Muscle of arm (tissue), 14 donors: Measurements from ENCODE around the gene PIP5K1A. TPM values are rescaled to one million over a fixed set of nuclear protein-coding genes. Genes with fewer than 3 reads are reported as not detected.

Experiments used
- DNase-seq: peaks from one replicate; pipeline ENCODE4 v3.0.0-alpha.2; 2013
- long read RNA-seq, 11 donors: transcript quantifications; one replicate each; lab custom pipeline, GENCODE V29; 2026
- polyA plus RNA-seq, 12 donors: library from polyadenylated mRNA; unstranded; fragments of 120-200 nt; gene quantifications; one replicate each; pipeline ENCODE4 v1.2.1, GENCODE V29; 2013; ENCODE audit not compliant: insufficient read length in 12 of 12

Gene PIP5K1A, protein sequence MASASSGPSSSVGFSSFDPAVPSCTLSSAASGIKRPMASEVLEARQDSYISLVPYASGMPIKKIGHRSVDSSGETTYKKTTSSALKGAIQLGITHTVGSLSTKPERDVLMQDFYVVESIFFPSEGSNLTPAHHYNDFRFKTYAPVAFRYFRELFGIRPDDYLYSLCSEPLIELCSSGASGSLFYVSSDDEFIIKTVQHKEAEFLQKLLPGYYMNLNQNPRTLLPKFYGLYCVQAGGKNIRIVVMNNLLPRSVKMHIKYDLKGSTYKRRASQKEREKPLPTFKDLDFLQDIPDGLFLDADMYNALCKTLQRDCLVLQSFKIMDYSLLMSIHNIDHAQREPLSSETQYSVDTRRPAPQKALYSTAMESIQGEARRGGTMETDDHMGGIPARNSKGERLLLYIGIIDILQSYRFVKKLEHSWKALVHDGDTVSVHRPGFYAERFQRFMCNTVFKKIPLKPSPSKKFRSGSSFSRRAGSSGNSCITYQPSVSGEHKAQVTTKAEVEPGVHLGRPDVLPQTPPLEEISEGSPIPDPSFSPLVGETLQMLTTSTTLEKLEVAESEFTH
- polyA plus RNA-seq: 10 to 100 TPM in 11 of 12 donors, not detected in 1; 31.0 to 72.1 (median 45.1) TPM
- long read RNA-seq, donor 1, partial matches to known transcripts: 0 of 6 reads
- long read RNA-seq, donor 1, other reads (novel, unspliced or antisense): 0 of 6 reads
- long read RNA-seq, donor 2, partial matches to known transcripts: 0 of 8 reads
- long read RNA-seq, donor 2, other reads (novel, unspliced or antisense): 0 of 8 reads
- long read RNA-seq, donor 3, partial matches to known transcripts: 0 of 3 reads
- long read RNA-seq, donor 3, other reads (novel, unspliced or antisense): 0 of 3 reads
- long read RNA-seq, donor 4, partial matches to known transcripts: 6 of 9 reads
- long read RNA-seq, donor 4, other reads (novel, unspliced or antisense): 0 of 9 reads
- long read RNA-seq, donor 5, transcript PIP5K1A-201 (15 exons, 3,767 nt): major isoform, 5 of 9 reads
- long read RNA-seq, donor 5, partial matches to known transcripts: 0 of 9 reads
- long read RNA-seq, donor 5, other reads (novel, unspliced or antisense): 0 of 9 reads
- long read RNA-seq, donor 6, partial matches to known transcripts: 0 of 2 reads
- long read RNA-seq, donor 6, other reads (novel, unspliced or antisense): 0 of 2 reads
- long read RNA-seq, donor 7, partial matches to known transcripts: 0 of 4 reads
- long read RNA-seq, donor 7, other reads (novel, unspliced or antisense): 0 of 4 reads
- long read RNA-seq, donor 8, transcript PIP5K1A-201 (15 exons, 3,767 nt): major isoform, 5 of 6 reads
- long read RNA-seq, donor 8, partial matches to known transcripts: 0 of 6 reads
- long read RNA-seq, donor 8, other reads (novel, unspliced or antisense): 0 of 6 reads
- long read RNA-seq, donor 9, partial matches to known transcripts: 0 of 1 reads
- long read RNA-seq, donor 9, other reads (novel, unspliced or antisense): 0 of 1 reads
- long read RNA-seq, donor 10, partial matches to known transcripts: 0 of 5 reads
- long read RNA-seq, donor 10, other reads (novel, unspliced or antisense): 0 of 5 reads
- long read RNA-seq, donor 11, transcript PIP5K1A-201 (15 exons, 3,767 nt): major isoform, 8 of 11 reads
- long read RNA-seq, donor 11, partial matches to known transcripts: 0 of 11 reads
- long read RNA-seq, donor 11, other reads (novel, unspliced or antisense): 0 of 11 reads

DNA sequence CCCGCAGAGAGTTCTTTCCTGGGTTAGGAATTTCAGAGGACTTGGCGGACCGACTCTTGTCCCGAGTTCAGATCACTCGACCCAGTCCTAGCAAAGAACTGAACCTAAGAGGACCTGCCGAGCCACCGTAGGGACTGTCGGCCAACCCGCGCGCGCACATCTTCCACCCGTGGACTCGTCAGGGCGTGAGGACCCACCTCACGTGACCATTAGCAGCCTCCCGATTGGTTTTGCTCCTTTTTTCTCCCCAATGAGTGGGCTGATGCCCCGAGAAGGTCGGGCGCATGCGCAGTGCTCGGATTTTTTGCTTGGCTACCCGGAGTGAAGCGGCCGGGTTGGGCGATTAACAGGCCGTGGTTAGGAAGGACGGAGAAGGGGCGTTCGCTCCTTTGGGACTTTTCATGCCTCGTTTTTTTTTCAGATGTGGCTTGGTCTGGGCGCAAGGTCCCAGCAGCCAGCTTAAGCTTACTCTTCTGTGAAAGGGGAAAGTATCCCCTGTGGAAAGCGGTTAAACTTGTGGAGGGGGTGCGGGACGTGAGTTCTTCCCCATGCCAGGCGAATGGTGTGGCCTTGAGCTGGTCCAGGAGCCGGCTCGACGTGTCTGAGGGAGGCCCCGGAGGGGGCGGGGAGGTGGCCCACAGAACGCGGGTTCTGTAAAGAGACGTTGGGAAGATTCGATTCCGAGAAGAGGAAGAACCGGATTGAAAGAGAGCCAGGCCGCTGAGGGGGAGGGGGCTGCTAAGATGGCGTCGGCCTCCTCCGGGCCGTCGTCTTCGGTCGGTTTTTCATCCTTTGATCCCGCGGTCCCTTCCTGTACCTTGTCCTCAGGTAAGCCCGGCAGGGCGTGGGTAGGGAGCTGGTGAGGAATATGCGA, at the start of gene PIP5K1A:
Gene PIP5K1A (plus strand): TSS at position 299 of the 874 bp plus-strand sequence. CDS start 445 bp downstream, at position 744.
- peak; percentile 99 for DNase-seq

DNA sequence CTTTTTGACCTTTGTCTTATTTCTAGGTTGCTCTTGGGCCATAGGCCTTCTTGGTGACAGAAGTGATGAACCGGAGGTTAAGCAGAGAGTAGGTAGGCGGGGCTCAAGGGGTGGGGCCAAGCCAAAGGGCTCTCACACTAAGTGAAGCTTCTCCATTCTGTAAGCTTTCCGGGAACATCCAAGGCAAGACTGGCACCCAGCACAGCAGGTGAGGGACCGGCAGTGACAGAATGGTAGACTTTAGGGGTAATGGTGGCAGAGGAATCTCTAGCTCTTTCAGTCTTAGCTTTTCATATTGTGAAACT, 41.9 kb upstream of the PIP5K1A start, which contains the start of gene TNFAIP8L2:
Gene TNFAIP8L2 (plus strand): TSS at position 135 of the 305 bp plus-strand sequence. CDS start 2,049 bp downstream, outside the sequence.
- DNase-seq: no peak

- no peak for DNase-seq
These were observed 41.3 kb upstream of the PIP5K1A start for GRCh38 chr1:151157067-151157531.

DNA sequence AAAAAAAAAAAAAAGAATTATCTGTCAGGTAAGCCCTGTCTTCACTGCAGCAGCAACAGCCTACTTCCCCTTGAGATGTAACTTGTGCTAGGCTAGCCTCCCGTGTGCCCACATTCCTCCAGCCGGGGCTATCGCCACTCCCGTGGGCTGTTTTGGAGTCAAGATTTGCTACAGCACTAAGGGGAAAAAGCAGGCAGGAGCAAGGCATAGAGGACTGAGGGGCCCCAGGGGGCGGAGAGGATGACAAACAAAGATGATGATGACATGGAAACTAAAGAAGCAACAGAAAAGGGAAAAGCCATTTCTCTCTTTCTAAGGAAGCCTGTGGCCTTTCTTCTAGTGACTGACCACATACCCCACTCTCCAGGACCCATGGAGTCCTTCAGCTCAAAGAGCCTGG, 40.0 kb upstream of the PIP5K1A start:
- DNase-seq: no peak

GRCh38 chr1:151158751-151159251, 39.6 kb upstream of the PIP5K1A start:
- no peak for DNase-seq

GRCh38 chr1:151159373-151159772, 39.0 kb upstream of the PIP5K1A start:
- no peak for DNase-seq

DNA sequence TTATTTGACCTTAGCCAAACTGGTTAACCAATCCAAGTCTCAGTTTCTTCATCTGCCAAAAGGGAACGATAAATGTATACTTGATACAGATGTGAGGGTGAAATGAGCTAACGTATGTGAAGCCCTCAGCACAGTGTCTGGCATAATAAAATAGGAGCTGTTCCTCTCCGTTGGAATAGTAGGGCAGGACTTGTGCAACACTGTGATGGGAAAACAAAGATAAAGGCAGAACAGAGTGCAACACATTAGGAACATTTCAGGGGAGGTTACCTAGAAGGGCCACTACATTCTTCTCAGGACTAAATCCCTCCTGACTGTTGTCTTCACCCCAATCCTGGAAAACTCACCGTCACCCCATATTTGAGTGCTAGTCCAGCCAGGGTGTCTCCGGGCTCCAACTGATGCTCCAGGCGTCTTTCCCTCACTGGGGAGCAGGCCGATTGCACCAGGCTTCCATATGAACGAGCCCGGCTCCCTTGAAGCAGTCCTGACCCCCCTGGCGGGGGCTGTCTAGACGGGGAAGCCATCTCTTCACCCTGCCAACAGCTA, 33.5 kb upstream of the PIP5K1A start:
- DNase-seq: no peak

DNA sequence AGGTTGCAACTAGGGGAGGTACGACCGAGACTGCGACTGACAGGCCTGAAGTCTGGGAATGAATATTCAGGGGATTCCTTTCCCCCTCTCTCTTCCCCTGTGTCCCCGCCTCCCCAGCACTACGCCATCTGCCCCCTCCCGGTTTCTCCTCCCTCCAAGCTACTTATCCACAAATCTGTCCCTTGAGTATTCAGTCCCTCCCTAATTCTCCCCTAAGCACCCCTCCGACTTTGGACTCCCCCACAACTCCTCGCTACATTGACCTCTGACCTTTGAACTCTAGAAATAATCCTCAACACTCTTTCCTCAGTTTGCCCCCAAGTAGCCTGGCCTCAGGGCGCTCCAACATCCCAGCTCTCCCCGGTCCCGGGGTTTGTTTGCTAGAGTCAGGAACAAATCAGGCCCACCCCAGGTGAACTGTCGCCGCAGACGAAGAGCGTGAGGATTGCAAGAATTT, 33.0 kb upstream of the PIP5K1A start:
- peak; percentile 67 for DNase-seq

DNA sequence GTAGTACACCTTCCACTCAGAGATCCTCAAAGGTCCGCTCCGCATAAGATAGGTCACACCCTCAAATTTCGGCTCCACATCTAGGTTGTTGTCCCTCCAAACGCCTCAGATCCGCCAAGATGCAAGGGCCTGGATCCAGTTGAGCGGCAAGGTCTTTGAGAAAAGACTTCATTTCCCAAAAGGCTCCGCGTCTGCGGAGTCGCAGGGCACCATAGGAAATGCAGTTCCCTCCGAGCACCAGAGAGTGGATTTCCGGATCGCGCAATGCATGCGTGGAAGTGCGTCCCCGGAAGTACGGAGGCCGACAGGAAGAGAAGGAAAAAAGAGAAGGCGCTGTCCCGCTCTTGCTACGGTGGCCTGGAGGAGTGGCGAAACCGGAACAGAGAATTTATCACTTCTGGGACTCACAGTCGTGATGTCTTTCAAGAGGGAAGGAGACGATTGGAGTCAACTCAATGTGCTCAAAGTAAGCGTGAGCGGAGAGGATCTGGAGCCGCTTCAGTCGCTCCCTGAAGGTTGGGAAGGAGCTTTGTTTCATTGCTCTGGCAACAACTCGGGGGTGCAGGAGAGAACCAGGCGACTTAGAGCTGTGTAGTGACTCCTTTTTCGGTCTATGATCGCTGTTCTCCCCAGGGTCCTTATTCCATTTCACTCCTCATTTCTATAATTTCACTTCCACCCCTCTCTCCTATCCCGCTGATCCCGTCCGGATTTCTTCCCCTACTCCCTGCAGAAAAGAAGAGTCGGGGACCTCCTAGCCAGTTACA, 32.4 kb upstream of the PIP5K1A start, which contains the start of the genes LYSMD1 and SCNM1:
Gene LYSMD1 (minus strand): TSS at position 165 of the 767 bp plus-strand sequence. CDS start 644 bp downstream, outside the sequence.
Gene SCNM1 (plus strand): TSS at position 407 of the 767 bp plus-strand sequence. CDS start 9 bp downstream, at position 416.
- DNase-seq: peak; percentile 99

GRCh38 chr1:151166505-151166956, 31.8 kb upstream of the PIP5K1A start:
- DNase-seq: no peak

- no peak for DNase-seq
These were observed 31.2 kb upstream of the PIP5K1A start for GRCh38 chr1:151167116-151167515.

DNA sequence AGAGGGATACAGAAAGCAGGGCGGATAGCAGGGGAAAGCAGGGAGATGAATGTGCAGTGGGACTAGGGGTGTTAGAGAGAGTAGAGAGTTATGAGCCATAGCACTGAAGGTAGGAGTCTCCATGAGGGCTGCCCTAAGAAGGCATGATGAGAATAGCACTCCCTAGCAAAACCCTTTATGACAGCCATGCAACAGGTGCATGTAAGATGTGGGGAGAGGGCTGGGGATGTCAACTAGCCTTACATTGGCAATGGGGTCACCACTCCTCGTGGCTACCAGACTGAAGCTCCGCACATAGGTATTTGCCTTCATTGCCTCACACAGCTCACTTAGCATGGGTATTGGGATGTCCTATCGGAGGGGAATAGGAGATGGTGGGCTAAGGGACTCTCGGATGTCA, 27.2 kb upstream of the PIP5K1A start:
- no peak for DNase-seq

GRCh38 chr1:151175041-151175741, 23.2 kb upstream of the PIP5K1A start:
- peak; percentile 57 for DNase-seq

- DNase-seq: no peak
These were observed 22.5 kb upstream of the PIP5K1A start, which contains the start of gene TMOD4 for GRCh38 chr1:151175863-151176262. Gene TMOD4 (minus strand): TSS chr1:151175981. CDS start chr1:151174875, 1,106 bp downstream.

DNA sequence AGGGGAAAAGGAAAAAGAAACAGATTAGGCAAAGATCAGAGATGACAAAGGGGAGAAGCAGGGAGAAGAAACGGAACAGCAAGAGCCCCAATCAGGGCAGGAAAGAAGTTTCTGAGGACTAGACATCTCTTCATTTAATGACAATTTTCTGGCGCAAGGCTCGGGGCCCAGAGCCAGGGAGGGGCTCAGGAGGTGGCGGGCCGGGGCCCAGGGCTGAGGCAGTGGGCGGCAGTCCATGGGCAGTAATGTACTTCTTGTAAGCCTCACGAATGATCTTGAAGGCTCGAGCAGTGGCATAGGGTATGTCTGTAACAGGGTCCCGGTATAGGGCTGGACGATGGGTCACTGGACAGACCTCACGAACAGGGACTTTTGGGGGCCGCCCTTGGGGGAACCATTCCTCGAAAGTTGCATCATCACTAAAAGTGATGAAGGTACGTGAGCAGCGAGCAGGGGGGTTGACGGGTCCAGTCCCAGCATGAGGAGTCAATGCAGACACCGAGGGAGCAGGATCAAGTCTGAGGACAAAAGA, 21.8 kb upstream of the PIP5K1A start:
- no peak for DNase-seq

GRCh38 chr1:151184211-151184610, 14.1 kb upstream of the PIP5K1A start:
- no peak for DNase-seq

- DNase-seq: no peak
These were observed 11.1 kb upstream of the PIP5K1A start for GRCh38 chr1:151187205-151187604.
